ENCODE measurements around the gene CNDP2. TPM values are rescaled to one million over a fixed set of nuclear protein-coding genes. Genes with fewer than 3 reads are reported as not detected.
A peak's percentile ranks its signal among the peaks of the same experiment; 100 is the strongest.

The CNDP2 gene
- total RNA-seq (2012; rRNA removed), result 46.1 and 47.2 TPM in 2 replicates

DNA sequence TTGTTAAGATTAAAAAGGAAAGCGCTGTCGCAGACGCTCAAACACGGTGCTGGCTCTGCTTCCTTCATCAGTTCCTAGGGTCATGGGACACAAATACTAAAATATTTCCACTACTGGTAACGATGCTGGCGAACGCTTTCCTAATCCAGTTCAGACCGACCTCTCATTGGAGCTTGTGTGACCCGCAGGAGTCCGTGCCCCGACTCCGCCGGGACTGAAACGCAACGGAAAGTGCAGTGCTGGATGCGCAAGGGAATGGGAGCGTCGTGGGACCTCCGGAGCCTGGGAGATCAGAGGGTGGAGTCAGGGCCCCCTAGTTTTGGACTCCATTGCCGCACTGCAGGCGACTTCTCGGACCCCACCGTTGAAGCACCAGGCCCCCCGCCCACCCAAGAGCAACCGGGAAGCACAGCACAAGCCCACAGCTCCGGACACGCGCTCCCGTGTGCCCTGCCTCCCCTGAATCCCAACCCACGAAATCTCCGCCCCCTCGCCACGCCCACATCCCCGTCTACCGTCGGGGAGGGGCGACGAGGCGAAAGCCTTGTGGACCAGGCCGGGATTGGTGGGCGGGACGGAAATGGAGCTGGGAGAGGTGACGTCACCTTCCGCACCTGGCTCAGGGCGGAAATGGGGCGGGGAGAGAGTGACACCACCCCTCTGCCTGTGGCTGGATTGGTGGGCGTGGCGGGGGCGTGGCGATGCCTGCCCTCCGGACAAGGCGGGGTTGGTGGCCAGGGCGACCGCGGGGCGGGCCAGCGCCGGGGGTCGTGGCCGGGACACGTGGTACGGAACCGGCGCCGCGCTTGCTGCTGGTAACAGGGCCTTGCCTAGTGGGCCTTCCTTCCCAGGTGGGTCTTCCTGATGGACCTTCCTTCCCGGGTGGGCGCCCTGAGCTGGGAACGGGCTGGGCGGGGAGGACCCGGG lies at the start of gene CNDP2:
Gene CNDP2 (plus strand): TSS at position 783 of the 927 bp plus-strand sequence. CDS start 3,611 bp downstream, outside the sequence.
- peak within 1 kb of the TSS; percentile 94 for H3K9ac ChIP-seq (ENCODE audit: low read depth, low read length)
- no peaks in the 10 kb centered on the region for H3K9me3 ChIP-seq (replicated peaks; ENCODE audit: low read length)
- H3K27me3 ChIP-seq (ENCODE audit: control insufficient read depth, insufficient read depth, low read length), result peaks cover 14% of the 10 kb centered on the region
- H3K4me1 ChIP-seq (ENCODE audit: control insufficient read depth, insufficient read depth, low read length), result peaks cover 26% of the 10 kb centered on the region
- peak within 1 kb of the TSS; percentile 96 for H3K4me2 ChIP-seq (ENCODE audit: low read length)
- peak within 1 kb of the TSS; percentile 99 for H3K4me3 ChIP-seq (ENCODE audit: low read length)
- H3K36me3 ChIP-seq (ENCODE audit: insufficient read depth, low read length), result no peaks in the 10 kb centered on the region

DNA sequence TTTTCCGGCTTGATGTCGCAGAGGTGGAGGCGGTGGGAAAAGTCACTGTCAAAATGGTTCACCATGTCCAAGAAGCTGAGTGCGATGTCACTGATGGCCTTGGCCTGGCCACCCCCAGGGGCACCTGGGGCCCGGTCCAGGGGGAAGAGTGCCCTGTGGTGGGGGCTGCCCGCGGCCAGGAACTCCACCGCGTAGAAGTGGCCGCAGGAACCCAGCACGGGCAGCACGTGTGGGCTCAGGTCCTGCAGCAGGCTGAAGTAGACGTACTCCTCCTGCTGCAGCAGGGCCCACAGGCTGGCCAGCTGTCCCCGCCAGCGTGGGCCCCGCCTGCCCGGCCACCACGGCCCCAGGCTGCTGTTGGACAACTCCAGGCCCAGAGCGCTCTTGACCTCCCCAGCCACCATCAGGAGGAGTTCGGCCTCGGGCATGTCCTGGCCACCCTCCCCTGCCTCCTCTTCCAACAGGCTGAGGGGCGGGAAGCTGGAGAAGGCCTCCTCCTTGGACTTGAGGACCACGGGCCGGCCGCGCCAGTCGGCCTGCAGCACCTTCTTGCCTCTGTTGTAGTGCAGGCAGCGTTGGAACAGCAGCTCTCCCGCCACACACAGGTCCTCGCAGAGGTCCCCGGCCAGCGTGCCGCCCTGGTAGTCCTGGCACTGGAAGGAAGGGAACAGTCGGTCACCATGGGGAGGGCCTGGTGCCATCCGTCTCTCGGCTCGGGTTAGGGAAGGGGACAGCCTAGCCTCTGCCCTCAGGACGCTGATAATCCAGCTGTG lies 49.3 kb upstream of the CNDP2 start:
- Histone ChIP-seq H3K4me2 (ENCODE audit: low read length) (no peak overlapping the region), H3K9ac (ENCODE audit: low read depth, low read length) (no peak overlapping the region), H3K9me3 (replicated peaks; ENCODE audit: low read length) (no peaks in the 10 kb centered on the region), H3K4me3 (ENCODE audit: low read length) (no peak overlapping the region), H3K4me1 (ENCODE audit: control insufficient read depth, insufficient read depth, low read length) (no peaks in the 10 kb centered on the region), H3K27me3 (ENCODE audit: control insufficient read depth, insufficient read depth, low read length) (peaks cover 10% of the 10 kb centered on the region), H3K36me3 (ENCODE audit: insufficient read depth, low read length) (no peaks in the 10 kb centered on the region)

DNA sequence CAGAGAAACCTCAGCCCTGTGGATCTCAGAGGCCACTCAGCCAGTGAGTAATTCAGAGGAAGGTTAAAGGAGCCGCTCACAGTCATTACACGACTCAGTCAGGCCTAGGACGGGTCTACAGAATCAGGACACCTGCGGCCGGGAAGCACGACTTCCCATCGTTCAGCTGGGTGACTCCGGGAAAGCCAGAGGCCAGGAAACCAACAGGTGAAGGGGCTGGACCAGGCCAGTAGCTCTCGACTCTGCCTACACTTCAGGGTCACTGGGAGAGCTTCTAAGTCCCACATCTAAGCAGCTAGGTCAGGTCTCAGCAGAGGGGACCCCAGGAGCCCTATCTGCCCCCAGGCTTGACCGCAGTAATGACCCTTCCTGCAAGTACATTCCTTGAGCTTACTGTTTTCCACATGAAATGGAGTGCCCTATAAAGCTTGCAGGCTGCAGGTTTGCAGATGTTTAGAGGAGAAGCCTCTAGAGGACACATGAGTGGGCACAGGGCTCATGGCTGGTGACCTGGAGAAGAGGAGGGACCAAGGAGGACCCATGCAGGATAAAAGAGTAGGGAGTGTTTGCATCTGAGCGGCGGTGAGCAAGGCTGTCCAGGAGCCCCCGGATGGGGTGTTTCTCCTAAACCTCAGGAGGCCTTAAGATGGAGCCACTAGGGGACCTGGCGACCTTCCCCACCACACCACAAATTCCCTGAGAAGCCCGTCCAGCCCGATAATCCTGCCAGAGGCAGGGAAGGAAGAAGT lies 48.6 kb upstream of the CNDP2 start:
- no peak overlapping the region for H3K9ac ChIP-seq (ENCODE audit: low read depth, low read length)
- H3K36me3 ChIP-seq (ENCODE audit: insufficient read depth, low read length), result no peaks in the 10 kb centered on the region
- no peaks in the 10 kb centered on the region for H3K9me3 ChIP-seq (replicated peaks; ENCODE audit: low read length)
- H3K27me3 ChIP-seq (ENCODE audit: control insufficient read depth, insufficient read depth, low read length), result peaks cover 17% of the 10 kb centered on the region
- no peak overlapping the region for H3K4me3 ChIP-seq (ENCODE audit: low read length)
- H3K4me2 ChIP-seq (ENCODE audit: low read length), result no peak overlapping the region
- no peaks in the 10 kb centered on the region for H3K4me1 ChIP-seq (ENCODE audit: control insufficient read depth, insufficient read depth, low read length)

DNA sequence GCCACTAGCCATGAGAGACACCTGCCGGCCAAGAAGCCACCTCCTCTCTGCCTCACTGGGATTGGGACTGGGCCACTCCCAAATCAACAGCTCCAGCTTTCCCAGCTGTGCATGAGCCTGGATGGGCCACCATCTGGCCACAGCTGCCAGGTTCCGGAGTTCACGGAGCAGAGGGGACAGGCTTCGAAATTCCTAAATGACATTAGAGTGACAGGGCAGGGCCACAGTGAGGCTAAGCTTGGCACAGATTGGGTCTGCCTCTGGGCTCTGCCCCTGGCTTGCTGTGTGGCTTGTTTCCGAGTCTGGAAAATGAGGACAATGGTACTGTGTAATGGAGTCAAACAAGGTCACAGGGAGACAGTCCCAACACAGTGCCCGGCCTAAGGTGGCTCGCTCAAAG lies 45.5 kb upstream of the CNDP2 start:
- no peaks in the 10 kb centered on the region for H3K36me3 ChIP-seq (ENCODE audit: insufficient read depth, low read length)
- H3K4me3 ChIP-seq (ENCODE audit: low read length), result no peak overlapping the region
- no peak overlapping the region for H3K4me2 ChIP-seq (ENCODE audit: low read length)
- H3K9me3 ChIP-seq (replicated peaks; ENCODE audit: low read length), result no peaks in the 10 kb centered on the region
- H3K4me1 ChIP-seq (ENCODE audit: control insufficient read depth, insufficient read depth, low read length), result no peaks in the 10 kb centered on the region
- no peak overlapping the region for H3K9ac ChIP-seq (ENCODE audit: low read depth, low read length)
- peaks cover 31% of the 10 kb centered on the region for H3K27me3 ChIP-seq (ENCODE audit: control insufficient read depth, insufficient read depth, low read length)

GRCh38 chr18:74451148-74451547 lies 45.0 kb upstream of the CNDP2 start:
- H3K36me3 ChIP-seq (ENCODE audit: insufficient read depth, low read length), result no peaks in the 10 kb centered on the region
- H3K4me3 ChIP-seq (ENCODE audit: low read length), result no peak overlapping the region
- H3K4me2 ChIP-seq (ENCODE audit: low read length), result no peak overlapping the region
- H3K9ac ChIP-seq (ENCODE audit: low read depth, low read length), result no peak overlapping the region
- no peaks in the 10 kb centered on the region for H3K4me1 ChIP-seq (ENCODE audit: control insufficient read depth, insufficient read depth, low read length)
- peaks cover 36% of the 10 kb centered on the region for H3K27me3 ChIP-seq (ENCODE audit: control insufficient read depth, insufficient read depth, low read length)
- no peaks in the 10 kb centered on the region for H3K9me3 ChIP-seq (replicated peaks; ENCODE audit: low read length)

DNA sequence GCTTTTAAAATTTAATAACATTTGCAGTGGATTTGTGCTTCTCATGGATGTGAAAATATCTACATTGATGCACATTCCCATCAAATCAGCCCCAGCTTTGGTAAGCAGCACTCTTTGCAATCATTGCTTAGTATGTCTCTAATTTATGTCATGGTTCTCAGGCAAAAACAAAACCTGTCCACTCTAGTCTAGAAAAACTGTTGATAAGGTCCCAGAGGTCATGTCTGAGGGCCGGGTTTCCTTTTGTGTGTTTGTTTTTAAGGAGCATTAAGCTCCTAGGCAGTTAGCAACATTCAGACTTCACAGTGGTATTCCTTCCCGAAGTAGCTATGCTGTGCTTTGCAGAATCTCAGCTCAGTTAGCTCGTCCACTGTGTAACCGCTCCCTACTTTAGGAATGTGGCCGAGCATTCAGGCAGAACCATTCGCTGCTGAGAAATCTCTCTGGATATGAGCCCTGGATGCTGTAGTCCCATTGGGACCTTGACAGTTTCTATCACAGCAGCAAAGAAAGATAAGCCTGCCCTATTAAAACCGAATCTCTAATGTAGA lies 43.1 kb upstream of the CNDP2 start:
- Histone ChIP-seq H3K4me2 (ENCODE audit: low read length) (no peak overlapping the region), H3K9ac (ENCODE audit: low read depth, low read length) (no peak overlapping the region), H3K9me3 (replicated peaks; ENCODE audit: low read length) (no peaks in the 10 kb centered on the region), H3K4me1 (ENCODE audit: control insufficient read depth, insufficient read depth, low read length) (no peaks in the 10 kb centered on the region), H3K27me3 (ENCODE audit: control insufficient read depth, insufficient read depth, low read length) (peaks cover 51% of the 10 kb centered on the region), H3K4me3 (ENCODE audit: low read length) (no peak overlapping the region), H3K36me3 (ENCODE audit: insufficient read depth, low read length) (no peaks in the 10 kb centered on the region)

DNA sequence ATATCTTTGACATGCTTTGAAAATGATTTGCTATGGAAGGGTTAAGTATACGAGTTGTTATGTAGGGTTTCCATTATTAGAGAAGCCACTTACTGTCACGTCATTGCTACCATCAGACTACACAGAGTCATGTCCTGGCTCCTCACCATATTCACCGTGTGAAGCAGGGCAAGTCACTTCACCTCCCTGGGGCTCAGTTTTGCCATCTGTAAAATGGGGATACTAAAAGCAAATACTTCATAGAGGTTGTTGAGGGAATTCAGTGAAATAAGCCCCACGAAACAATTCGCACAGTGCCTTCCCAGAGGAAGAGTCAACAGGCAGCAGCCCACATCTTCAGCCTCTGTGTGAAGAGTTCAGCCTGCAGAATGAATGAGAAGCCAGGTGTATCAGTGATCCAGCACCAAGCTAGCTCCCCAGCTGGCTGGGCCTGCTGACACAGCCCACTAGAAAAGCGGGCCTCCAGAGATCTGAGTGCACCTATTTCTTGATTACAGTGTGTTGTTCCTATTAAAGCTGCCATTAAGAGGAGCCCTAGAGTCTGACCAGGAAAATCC lies 42.4 kb upstream of the CNDP2 start:
- Histone ChIP-seq H3K4me1 (ENCODE audit: control insufficient read depth, insufficient read depth, low read length) (no peaks in the 10 kb centered on the region), H3K9ac (ENCODE audit: low read depth, low read length) (no peak overlapping the region), H3K4me3 (ENCODE audit: low read length) (no peak overlapping the region), H3K36me3 (ENCODE audit: insufficient read depth, low read length) (no peaks in the 10 kb centered on the region), H3K27me3 (ENCODE audit: control insufficient read depth, insufficient read depth, low read length) (peaks cover 57% of the 10 kb centered on the region), H3K9me3 (replicated peaks; ENCODE audit: low read length) (no peaks in the 10 kb centered on the region), H3K4me2 (ENCODE audit: low read length) (no peak overlapping the region)

GRCh38 chr18:74454279-74454751 lies 41.8 kb upstream of the CNDP2 start:
- H3K36me3 ChIP-seq (ENCODE audit: insufficient read depth, low read length), result no peaks in the 10 kb centered on the region
- H3K4me3 ChIP-seq (ENCODE audit: low read length), result no peak overlapping the region
- peaks cover 63% of the 10 kb centered on the region for H3K27me3 ChIP-seq (ENCODE audit: control insufficient read depth, insufficient read depth, low read length)
- H3K9ac ChIP-seq (ENCODE audit: low read depth, low read length), result no peak overlapping the region
- H3K9me3 ChIP-seq (replicated peaks; ENCODE audit: low read length), result no peaks in the 10 kb centered on the region
- no peak overlapping the region for H3K4me2 ChIP-seq (ENCODE audit: low read length)
- no peaks in the 10 kb centered on the region for H3K4me1 ChIP-seq (ENCODE audit: control insufficient read depth, insufficient read depth, low read length)

GRCh38 chr18:74455386-74455785 lies 40.8 kb upstream of the CNDP2 start:
- Histone ChIP-seq H3K36me3 (ENCODE audit: insufficient read depth, low read length) (no peaks in the 10 kb centered on the region), H3K4me3 (ENCODE audit: low read length) (no peak overlapping the region), H3K9me3 (replicated peaks; ENCODE audit: low read length) (no peaks in the 10 kb centered on the region), H3K27me3 (ENCODE audit: control insufficient read depth, insufficient read depth, low read length) (peaks cover 74% of the 10 kb centered on the region), H3K4me2 (ENCODE audit: low read length) (no peak overlapping the region), H3K9ac (ENCODE audit: low read depth, low read length) (no peak overlapping the region), H3K4me1 (ENCODE audit: control insufficient read depth, insufficient read depth, low read length) (no peaks in the 10 kb centered on the region)

GRCh38 chr18:74456017-74456348 lies 40.2 kb upstream of the CNDP2 start:
- Histone ChIP-seq H3K4me2 (ENCODE audit: low read length) (no peak overlapping the region), H3K36me3 (ENCODE audit: insufficient read depth, low read length) (no peaks in the 10 kb centered on the region), H3K4me3 (ENCODE audit: low read length) (no peak overlapping the region), H3K9ac (ENCODE audit: low read depth, low read length) (no peak overlapping the region), H3K9me3 (replicated peaks; ENCODE audit: low read length) (no peaks in the 10 kb centered on the region), H3K4me1 (ENCODE audit: control insufficient read depth, insufficient read depth, low read length) (no peaks in the 10 kb centered on the region), H3K27me3 (ENCODE audit: control insufficient read depth, insufficient read depth, low read length) (peaks cover 74% of the 10 kb centered on the region)

All from skeletal muscle satellite cell (primary cell).